C4-2B (cell line): ENCODE data around the gene RCAN1.

ENCODE experiments used
- H3K27ac ChIP-seq: fragments of 450-650 bp; 2 replicates; pipeline ENCODE4 v1.5.1; 2017
- ZFX ChIP-seq: fragments of 450-650 bp; IDR thresholded peaks from 2 replicates; pipeline ENCODE4 v1.6.1; 2017
- TF ChIP-seq, protein P1 (sequence below): fragments of 450-650 bp; conservative IDR thresholded peaks from 2 replicates; pipeline ENCODE4 v1.5.1; 2017; ENCODE audit warnings: mild to moderate bottlenecking

Gene RCAN1

GRCh38 chr21:34550182-34550799, 64.6 kb downstream of the RCAN1 start:
- no peak overlapping the region for H3K27ac ChIP-seq
- TF ChIP-seq, protein P1, sequence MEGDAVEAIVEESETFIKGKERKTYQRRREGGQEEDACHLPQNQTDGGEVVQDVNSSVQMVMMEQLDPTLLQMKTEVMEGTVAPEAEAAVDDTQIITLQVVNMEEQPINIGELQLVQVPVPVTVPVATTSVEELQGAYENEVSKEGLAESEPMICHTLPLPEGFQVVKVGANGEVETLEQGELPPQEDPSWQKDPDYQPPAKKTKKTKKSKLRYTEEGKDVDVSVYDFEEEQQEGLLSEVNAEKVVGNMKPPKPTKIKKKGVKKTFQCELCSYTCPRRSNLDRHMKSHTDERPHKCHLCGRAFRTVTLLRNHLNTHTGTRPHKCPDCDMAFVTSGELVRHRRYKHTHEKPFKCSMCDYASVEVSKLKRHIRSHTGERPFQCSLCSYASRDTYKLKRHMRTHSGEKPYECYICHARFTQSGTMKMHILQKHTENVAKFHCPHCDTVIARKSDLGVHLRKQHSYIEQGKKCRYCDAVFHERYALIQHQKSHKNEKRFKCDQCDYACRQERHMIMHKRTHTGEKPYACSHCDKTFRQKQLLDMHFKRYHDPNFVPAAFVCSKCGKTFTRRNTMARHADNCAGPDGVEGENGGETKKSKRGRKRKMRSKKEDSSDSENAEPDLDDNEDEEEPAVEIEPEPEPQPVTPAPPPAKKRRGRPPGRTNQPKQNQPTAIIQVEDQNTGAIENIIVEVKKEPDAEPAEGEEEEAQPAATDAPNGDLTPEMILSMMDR: no peak
- TF ChIP-seq ZFX: no peak

DNA sequence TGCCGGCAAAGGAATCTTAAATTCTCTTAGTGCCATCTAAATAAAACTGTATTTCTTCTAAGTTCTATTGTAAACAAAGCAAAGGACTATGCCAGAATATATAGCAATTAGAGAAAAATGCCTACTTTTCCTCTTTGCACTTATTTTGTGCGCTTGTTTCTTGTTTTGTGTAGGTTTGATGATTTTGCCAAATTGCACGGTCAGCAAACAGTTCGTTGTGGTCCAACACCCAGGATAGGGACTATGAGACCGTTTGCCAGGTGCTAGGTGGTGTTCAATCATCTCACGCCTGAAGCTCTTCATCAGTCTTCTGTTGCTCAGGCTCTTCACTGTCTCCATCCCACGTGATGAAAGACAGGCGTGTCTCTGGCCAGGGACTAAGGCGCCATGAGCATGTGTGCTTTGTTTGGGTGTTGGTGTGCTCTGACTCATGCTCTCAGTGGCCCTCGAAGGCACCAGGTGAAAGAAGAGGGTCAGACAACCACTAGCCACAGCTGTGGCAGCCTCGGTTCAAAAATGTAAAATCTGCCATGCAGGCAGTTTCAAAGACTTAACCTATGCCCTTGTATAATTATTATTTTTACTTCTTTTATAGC, 66.0 kb downstream of the RCAN1 start:
- no peak overlapping the region for H3K27ac ChIP-seq
- no peak for TF ChIP-seq ZFX
- TF ChIP-seq, protein P1: no peak

DNA sequence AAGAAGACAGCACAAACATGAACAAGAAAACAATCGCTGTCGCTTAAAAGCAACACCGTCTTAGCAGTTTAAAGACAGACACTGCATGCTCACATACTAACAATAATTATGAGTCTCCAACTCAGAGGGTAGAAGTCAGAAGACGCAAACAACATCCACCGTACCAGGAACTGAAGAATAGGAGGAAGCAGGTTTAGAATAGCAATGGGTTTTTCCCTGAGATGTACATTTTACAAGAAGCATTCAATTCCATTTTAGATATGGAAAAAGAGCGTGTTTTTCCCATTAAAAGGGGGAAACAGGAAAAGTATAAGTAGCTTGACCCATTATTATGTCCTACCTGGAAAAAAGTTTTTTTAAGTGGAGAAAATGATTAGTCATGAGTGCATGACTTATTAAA, 68.4 kb downstream of the RCAN1 start:
- H3K27ac ChIP-seq: no peak overlapping the region
- no peak for TF ChIP-seq ZFX
- TF ChIP-seq, protein P1: no peak

- TF ChIP-seq, protein P1: no peak
- TF ChIP-seq ZFX: no peak
- H3K27ac ChIP-seq: no peak overlapping the region
Observed at GRCh38 chr21:34545079-34545884, 69.6 kb downstream of the RCAN1 start.

DNA sequence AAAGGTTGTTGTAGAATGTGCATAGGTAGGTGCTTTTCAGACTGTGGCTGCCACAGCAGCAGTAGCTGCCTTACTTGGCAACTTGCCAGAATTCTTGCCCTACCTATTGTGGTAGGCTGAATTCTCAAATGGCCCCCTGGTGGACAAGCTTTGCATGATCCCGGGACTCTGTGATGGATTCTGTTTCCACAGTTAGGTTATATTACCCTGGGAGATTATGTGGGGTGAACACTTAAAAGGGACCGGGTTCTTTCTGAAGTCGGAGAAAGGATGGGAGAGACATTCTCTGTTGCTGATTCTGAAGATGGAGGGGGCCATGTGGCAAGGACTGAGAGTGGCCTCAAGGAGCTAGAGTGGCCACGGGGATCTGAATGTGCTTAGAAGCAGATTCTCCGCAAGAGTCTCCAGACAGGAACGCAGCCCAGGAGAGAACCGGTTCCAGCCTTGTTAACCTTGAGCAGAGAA, 70.8 kb downstream of the RCAN1 start:
- TF ChIP-seq ZFX: no peak
- TF ChIP-seq, protein P1: peak; percentile 78
- H3K27ac ChIP-seq: no peak overlapping the region

DNA sequence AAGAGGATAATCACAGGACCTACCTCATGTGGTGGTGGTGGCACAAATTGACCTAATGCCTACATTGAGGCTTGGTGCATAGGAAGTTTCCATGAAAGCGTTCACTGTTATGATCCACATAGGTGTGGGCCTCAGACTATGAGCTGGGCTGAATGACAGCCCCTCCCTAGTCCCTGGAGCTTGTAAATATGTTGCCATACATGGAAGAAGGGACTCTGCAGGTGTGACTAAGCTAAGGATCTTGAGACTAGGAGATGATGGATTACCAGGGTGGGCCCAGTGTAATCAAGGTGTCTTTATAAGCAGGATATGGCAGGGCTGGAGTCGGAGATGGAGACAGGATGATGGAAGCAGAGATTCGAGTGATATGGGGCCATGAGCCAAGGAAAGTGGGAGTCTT, 71.9 kb downstream of the RCAN1 start:
- TF ChIP-seq ZFX: no peak
- TF ChIP-seq, protein P1: no peak
- H3K27ac ChIP-seq: no peak overlapping the region

DNA sequence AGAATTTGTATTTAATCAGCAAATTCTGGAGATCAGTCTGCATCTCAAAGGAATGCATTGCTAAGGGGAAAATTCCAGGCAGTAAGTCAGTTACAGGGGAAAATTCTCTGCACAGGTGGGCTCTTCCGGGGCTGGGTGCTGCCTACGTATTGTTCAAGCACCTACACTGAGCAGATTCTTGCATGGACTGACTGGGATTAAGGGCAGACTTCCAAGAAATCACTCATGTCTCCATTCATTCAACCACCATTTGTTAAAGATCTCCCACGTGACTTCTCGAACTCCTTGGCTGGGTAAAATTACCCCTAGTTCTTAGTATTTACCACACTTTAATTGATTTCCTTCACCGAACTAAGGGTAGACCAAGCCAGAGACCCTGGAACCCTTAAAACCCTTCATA, 74.7 kb downstream of the RCAN1 start:
- H3K27ac ChIP-seq: no peak overlapping the region
- TF ChIP-seq ZFX: no peak
